H9 (cell line): Measurements from ENCODE around the gene MN1. TPM values are rescaled to one million over a fixed set of nuclear protein-coding genes. Genes with fewer than 3 reads are reported as not detected.

Experiments
- DNase-seq: peaks from one replicate; pipeline ENCODE4 v3.0.0-alpha.2; 2017
- H2AFZ ChIP-seq: one replicate; pipeline ENCODE4 v1.6.1; 2013; ENCODE audit warnings: mild to moderate bottlenecking, low read length, control low read depth, moderate library complexity
- H2AK5ac ChIP-seq: 2 replicates; pipeline ENCODE4 v1.6.1; 2013; ENCODE audit warnings: low read length, control low read depth, mixed read lengths; ENCODE audit not compliant: insufficient read length
- H2BK120ac ChIP-seq: one replicate; pipeline ENCODE4 v1.6.1; 2013; ENCODE audit warnings: low read depth, mild to moderate bottlenecking, low read length, control low read depth, inconsistent platforms; ENCODE audit not compliant: poor library complexity, severe bottlenecking
- H2BK12ac ChIP-seq: 2 replicates; pipeline ENCODE4 v1.6.1; 2013; ENCODE audit warnings: low read length, control low read depth, mixed read lengths, low read depth; ENCODE audit not compliant: insufficient read length
- H2BK15ac ChIP-seq: 2 replicates; pipeline ENCODE4 v1.6.1; 2013; ENCODE audit warnings: low read depth, low read length, control low read depth
- H2BK20ac ChIP-seq: one replicate; pipeline ENCODE4 v1.6.1; 2013; ENCODE audit warnings: low read depth, mild to moderate bottlenecking, low read length, control low read depth, inconsistent platforms; ENCODE audit not compliant: poor library complexity, severe bottlenecking
- H2BK5ac ChIP-seq: 2 replicates; pipeline ENCODE4 v1.6.1; 2013; ENCODE audit warnings: low read length, control low read depth, mixed read lengths; ENCODE audit not compliant: insufficient read length
- H3K14ac ChIP-seq: 2 replicates; pipeline ENCODE4 v1.6.1; 2013; ENCODE audit warnings: low read length, control low read depth; ENCODE audit not compliant: insufficient read depth
- H3K18ac ChIP-seq: 2 replicates; pipeline ENCODE4 v1.6.1; 2013; ENCODE audit warnings: low read depth, mild to moderate bottlenecking, mixed read lengths, low read length, control low read depth; ENCODE audit not compliant: insufficient read length
- H3K23ac ChIP-seq: 2 replicates; pipeline ENCODE4 v1.6.1; 2013; ENCODE audit warnings: low read length, control low read depth, mixed read lengths, low read depth; ENCODE audit not compliant: insufficient read length
- H3K23me2 ChIP-seq: 2 replicates; pipeline ENCODE4 v1.6.1; 2013; ENCODE audit warnings: low read depth, mild to moderate bottlenecking, mixed read lengths, low read length, control low read depth; ENCODE audit not compliant: insufficient read length, poor library complexity, severe bottlenecking
- H3K27ac ChIP-seq: 2 replicates; pipeline ENCODE4 v1.5.1; 2013; ENCODE audit warnings: low read length, control low read depth, mixed read lengths, low read depth; ENCODE audit not compliant: insufficient read length
- H3K27me3 ChIP-seq: 2 replicates; pipeline ENCODE4 v1.6.1; 2013; ENCODE audit warnings: low read length, control low read depth, inconsistent platforms; ENCODE audit not compliant: insufficient read depth
- H3K4ac ChIP-seq: 2 replicates; pipeline ENCODE4 v1.6.1; 2013; ENCODE audit warnings: low read depth, mild to moderate bottlenecking, control low read depth, inconsistent platforms, low read length, moderate library complexity
- H3K4me1 ChIP-seq: 2 replicates; pipeline ENCODE4 v1.6.1; 2013; ENCODE audit warnings: low read length, control low read depth, inconsistent platforms; ENCODE audit not compliant: insufficient read depth
- H3K4me2 ChIP-seq: 2 replicates; pipeline ENCODE4 v1.6.1; 2013; ENCODE audit warnings: low read length, control low read depth, mixed read lengths; ENCODE audit not compliant: insufficient read length, insufficient read depth
- H3K56ac ChIP-seq: 2 replicates; pipeline ENCODE4 v1.6.1; 2013; ENCODE audit warnings: low read depth, mild to moderate bottlenecking, mixed read lengths, low read length, control low read depth; ENCODE audit not compliant: insufficient read length
- H3K79me1 ChIP-seq: 2 replicates; pipeline ENCODE4 v1.6.1; 2013; ENCODE audit warnings: low read depth, mild to moderate bottlenecking, moderate library complexity, low read length, control low read depth, inconsistent platforms; ENCODE audit not compliant: insufficient read depth, poor library complexity, severe bottlenecking
- H3K79me2 ChIP-seq: 2 replicates; pipeline ENCODE4 v1.6.1; 2013; ENCODE audit warnings: low read length, control low read depth, inconsistent platforms; ENCODE audit not compliant: insufficient read depth
- H3K9ac ChIP-seq: 2 replicates; pipeline ENCODE4 v1.6.1; 2013; ENCODE audit warnings: low read length, control low read depth, mixed read lengths; ENCODE audit not compliant: insufficient read length; ENCODE audit errors: extremely low read depth
- H3K9me3 ChIP-seq: one replicate; pipeline ENCODE4 v1.6.1; 2013; ENCODE audit warnings: low read depth, low read length, inconsistent platforms; ENCODE audit not compliant: control insufficient read depth
- H3T11ph ChIP-seq: one replicate; pipeline ENCODE4 v1.6.1; 2013; ENCODE audit warnings: mild to moderate bottlenecking, low read length, control low read depth, inconsistent platforms
- H4K20me1 ChIP-seq: one replicate; pipeline ENCODE4 v1.6.1; 2013; ENCODE audit not compliant: control insufficient read depth, insufficient read length, insufficient read depth
- H4K5ac ChIP-seq: 2 replicates; pipeline ENCODE4 v1.6.1; 2013; ENCODE audit warnings: low read depth, mild to moderate bottlenecking, mixed read lengths, low read length, control low read depth; ENCODE audit not compliant: insufficient read length
- H4K8ac ChIP-seq: replicated peaks from 2 replicates; pipeline ENCODE4 v1.6.1; 2013; ENCODE audit warnings: low read length, control low read depth, mixed read lengths, low read depth; ENCODE audit not compliant: insufficient read length
- H4K91ac ChIP-seq: 2 replicates; pipeline ENCODE4 v1.6.1; 2013; ENCODE audit warnings: low read depth, mild to moderate bottlenecking, moderate library complexity, mixed read lengths, low read length, control low read depth; ENCODE audit not compliant: insufficient read length
- H3K27ac Mint-ChIP-seq, 3 experiments: 2 replicates in 2 of 3; 3 replicates in 1 of 3; pipeline ENCODE4 v1.8.0; 2020 to 2021; ENCODE audit warnings: mixed read lengths in 3 of 3, mild to moderate bottlenecking in 1 of 3, moderate library complexity in 1 of 3
- H3K27me3 Mint-ChIP-seq: 2 replicates; pipeline ENCODE4 v1.8.0; 2021; ENCODE audit warnings: low read depth, mild to moderate bottlenecking, moderate library complexity, mixed read lengths
- H3K36me3 Mint-ChIP-seq, 3 experiments: 2 replicates in 2 of 3; 3 replicates in 1 of 3; pipeline ENCODE4 v1.8.0; 2020 to 2021; ENCODE audit warnings: low read depth in 3 of 3, mixed read lengths in 3 of 3; ENCODE audit not compliant: insufficient read depth in 1 of 3
- H3K4me1 Mint-ChIP-seq, 2 experiments: 2 replicates each; pipeline ENCODE4 v1.8.0; 2020; ENCODE audit warnings: mixed read lengths in 2 of 2
- H3K4me3 Mint-ChIP-seq, 2 experiments: 2 replicates in 1 of 2; 3 replicates in 1 of 2; pipeline ENCODE4 v1.8.0; 2020 to 2021; ENCODE audit warnings: mild to moderate bottlenecking in 2 of 2, mixed read lengths in 2 of 2, moderate library complexity in 1 of 2
- H3K9me3 Mint-ChIP-seq, 2 experiments: 2 replicates in 1 of 2; 3 replicates in 1 of 2; pipeline ENCODE4 v1.8.0; 2020; ENCODE audit warnings: mild to moderate bottlenecking in 2 of 2, mixed read lengths in 2 of 2, moderate library complexity in 1 of 2
- CTCF ChIP-seq: fragments of 200-600 bp; sonication (generic); conservative IDR thresholded peaks from 3 replicates; pipeline ENCODE4 v1.8.0; 2021; ENCODE audit warnings: antibody characterized with exemption, mild to moderate bottlenecking
- WGBS: extraction: QIAGEN DNeasy Blood & Tissue Kit; methylation state at CpG from one replicate; pipeline ENCODE4 v1.1.7; 2013; ENCODE audit warnings: missing lambda C conversion rate, low lambda C conversion rate, mixed read lengths; ENCODE audit not compliant: insufficient read length; ENCODE audit errors: extremely low coverage; 5-methylcytosine and 5-hydroxymethylcytosine counted together
- total RNA-seq: library from RNA; stranded (reverse); gene quantifications from 2 replicates; pipeline ENCODE4 v1.2.1, GENCODE V29; 2021

Gene MN1
- total RNA-seq, 1 experiment from 2014 or later: 2.8 TPM

GRCh38 chr22:27786965-27787364 lies 14.6 kb downstream of the MN1 start:
- no peak overlapping the region for H2BK15ac ChIP-seq
- no peaks in the 10 kb centered on the region for H4K20me1 ChIP-seq
- H2BK120ac ChIP-seq: no peak overlapping the region
- H4K91ac ChIP-seq: no peak overlapping the region
- no peaks in the 10 kb centered on the region for H3K23me2 ChIP-seq
- no CpG with 5 or more reads among the region's 13 CpGs for WGBS
- no peak overlapping the region for H3T11ph ChIP-seq
- TF ChIP-seq CTCF: no peak
- Mint-ChIP-seq H3K4me3 (no peak overlapping the region), H3K27ac (no peak overlapping the region), H3K9me3 (no peaks in the 10 kb centered on the region), H3K4me1 (peaks cover 50 to 60% of the 10 kb centered on the region in 2 experiments), H3K36me3 (no peaks in the 10 kb centered on the region; a peak in 1 of 7 replicates), H3K27me3 (peaks cover 40% of the 10 kb centered on the region)
- no peak overlapping the region for H2BK5ac ChIP-seq
- no peak overlapping the region for H3K9ac ChIP-seq
- H4K5ac ChIP-seq: no peak overlapping the region
- no peak overlapping the region for H3K56ac ChIP-seq
- no peak overlapping the region for H4K8ac ChIP-seq
- no peak overlapping the region for H2BK20ac ChIP-seq
- peaks cover 15% of the 10 kb centered on the region; the same call in 1 of the 2 replicates for H3K4me1 ChIP-seq
- no peaks in the 10 kb centered on the region for H3K79me1 ChIP-seq
- no peak overlapping the region for H2BK12ac ChIP-seq
- H3K9me3 ChIP-seq: no peaks in the 10 kb centered on the region
- H3K14ac ChIP-seq: no peak overlapping the region
- no peak overlapping the region for H3K4me2 ChIP-seq
- no peak for DNase-seq
- no peak overlapping the region for H2AFZ ChIP-seq
- no peaks in the 10 kb centered on the region; the same call in 1 of the 2 replicates for H3K27me3 ChIP-seq
- no peak overlapping the region for H3K18ac ChIP-seq
- no peak overlapping the region for H3K4ac ChIP-seq
- no peak overlapping the region for H3K27ac ChIP-seq
- H3K79me2 ChIP-seq: no peaks in the 10 kb centered on the region
- H2AK5ac ChIP-seq: no peak overlapping the region
- H3K23ac ChIP-seq: no peak overlapping the region
